Activated CD8-positive, alpha-beta memory T cell treated with anti-CD3 and anti-CD28 coated beads, Interleukin-2, amount 50 U/mL, for 24 hours (primary cell): Measurements from ENCODE around the gene VCP.

Experiments used
- DNase-seq: peaks from one replicate; pipeline ENCODE4 v3.0.0-alpha.2; 2020; ENCODE audit errors: extremely low read depth

Gene VCP

DNA sequence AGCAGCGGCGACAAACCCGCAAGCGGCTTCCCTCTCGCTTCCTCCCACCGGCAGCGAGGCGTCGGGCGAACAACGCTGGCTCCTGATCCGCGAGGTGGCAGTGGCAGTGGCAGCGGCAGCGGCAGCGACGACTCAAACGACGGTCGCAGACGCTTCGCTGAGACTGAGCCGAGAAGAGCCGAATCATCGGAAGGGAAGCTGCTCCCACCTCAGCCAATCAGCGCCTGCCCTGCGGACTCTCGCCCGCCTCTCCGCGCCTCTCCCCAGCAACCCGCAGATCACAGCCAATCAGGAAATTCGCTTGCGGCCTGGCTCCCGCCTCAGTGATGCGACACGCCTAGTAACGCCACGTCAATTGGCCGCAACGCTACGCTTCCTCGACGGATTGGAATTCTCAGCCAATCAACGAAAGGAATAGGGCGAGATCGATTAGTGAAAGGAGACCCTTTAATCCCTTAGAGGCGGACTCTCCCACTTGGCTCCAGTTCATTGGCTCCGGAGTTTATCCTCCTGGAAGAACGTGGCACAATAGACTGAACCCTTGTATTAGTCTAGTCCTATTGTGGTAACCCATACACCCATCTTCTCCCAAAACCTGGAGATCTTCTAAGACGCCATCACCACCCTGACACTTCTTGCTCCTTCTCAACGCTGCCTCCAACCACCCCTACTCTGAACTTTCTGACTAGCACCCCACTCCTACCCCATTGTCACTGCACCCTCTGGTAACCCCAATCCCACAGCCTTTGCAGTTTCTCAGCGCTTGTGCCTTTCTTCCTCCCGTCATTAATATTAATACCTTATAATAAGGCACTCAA lies at the start of gene VCP:
VCP (minus strand) TSS at position 165 of the 818 bp plus-strand sequence. CDS start 272 bp downstream, outside the sequence.
- DNase-seq: peak; percentile 97

DNA sequence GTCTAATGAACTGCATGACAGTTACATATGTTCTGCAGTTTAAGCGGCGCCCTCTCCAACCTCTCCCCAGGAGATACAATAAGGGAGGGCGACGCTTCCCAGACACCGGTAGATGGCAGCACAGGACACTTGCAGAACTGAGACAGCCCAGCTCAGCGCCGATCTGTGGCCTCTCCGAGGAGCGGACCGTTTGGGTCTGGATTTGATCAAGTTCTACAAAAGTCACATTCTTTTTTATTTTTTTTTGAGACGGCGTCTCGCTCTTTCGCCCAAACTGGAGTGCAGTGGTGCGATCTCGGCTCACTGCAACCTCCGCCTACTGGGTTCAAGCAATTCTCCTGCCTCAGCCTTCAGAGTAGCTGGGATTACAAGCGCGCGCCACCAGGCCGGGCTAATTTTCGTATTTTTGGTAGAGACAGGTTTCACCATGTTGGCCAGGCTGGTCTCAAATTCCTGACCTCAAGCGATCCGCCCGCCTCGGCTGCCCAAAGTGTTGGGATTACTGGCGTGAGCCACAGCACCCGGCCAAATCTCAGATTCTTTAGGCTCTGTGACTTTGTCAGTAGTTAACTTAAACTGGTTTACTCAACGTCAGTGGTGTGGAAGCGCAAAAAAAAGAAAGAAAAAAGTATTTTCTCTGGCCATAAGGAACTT lies 44.6 kb upstream of the VCP start:
- DNase-seq: peak; percentile 69

DNA sequence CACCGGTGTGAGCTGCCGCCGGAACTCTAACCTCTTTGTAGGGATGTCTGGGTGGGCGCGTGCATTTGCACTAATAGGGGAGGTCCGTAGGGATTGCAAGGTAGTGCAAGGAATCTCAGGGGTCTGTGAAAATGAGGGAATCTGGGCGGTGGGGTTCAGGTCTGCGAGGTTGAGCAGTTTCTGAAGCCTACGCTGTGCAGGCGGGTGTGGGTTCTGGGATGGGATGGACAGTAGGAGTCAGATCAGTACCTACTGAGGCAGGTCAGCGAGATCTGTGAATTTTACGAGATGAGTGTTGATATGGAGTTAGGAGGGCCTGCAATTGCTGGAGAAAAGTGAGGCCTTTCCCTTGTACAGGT lies 44.1 kb upstream of the VCP start:
- no peak for DNase-seq

DNA sequence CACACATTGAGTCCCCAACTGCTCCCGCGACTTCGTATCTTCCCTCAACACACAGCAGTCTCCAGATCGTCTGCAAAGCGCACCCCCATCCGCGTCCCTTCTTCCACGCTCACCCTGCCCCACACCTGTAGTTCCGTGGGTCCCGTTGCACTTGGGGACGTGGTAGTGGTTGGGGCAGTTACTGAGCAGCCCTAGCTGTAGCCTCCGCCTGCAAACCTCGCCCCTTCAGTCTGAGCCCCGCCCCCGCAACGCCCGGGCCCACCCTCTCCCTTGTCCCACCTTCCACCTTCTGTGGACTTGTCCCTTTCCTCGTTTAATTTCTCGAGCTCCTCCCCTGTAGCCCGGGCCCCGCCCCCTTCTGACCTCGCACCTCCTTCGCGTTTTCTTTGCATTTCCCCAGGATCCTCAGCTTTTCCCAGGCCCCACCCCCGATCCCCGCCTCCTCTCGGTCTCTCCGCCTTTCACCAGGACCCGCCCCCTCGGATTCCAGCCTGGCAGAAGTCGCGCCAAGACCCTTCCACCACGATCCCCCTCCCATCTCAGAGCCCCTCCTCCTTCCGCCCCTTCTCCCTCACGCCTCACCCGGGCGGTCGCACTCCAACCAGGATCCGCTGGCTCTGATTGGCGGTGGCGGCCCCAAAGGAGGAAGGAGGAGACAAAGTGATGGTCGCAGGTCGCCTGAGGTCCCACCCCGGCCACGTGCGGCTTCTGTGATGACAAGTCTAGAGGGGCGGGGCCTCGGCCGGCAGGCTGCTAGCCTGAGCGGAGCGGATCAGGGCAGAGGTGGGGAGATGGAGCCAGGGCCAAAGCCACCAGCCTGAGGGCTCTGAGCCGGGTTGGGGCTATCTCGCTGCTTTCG lies 43.5 kb upstream of the VCP start, which contains the start of gene ATOSB:
ATOSB (minus strand) TSS at position 183 of the 859 bp plus-strand sequence. CDS start 7,588 bp downstream, outside the sequence.
- DNase-seq: peak; percentile 87

DNA sequence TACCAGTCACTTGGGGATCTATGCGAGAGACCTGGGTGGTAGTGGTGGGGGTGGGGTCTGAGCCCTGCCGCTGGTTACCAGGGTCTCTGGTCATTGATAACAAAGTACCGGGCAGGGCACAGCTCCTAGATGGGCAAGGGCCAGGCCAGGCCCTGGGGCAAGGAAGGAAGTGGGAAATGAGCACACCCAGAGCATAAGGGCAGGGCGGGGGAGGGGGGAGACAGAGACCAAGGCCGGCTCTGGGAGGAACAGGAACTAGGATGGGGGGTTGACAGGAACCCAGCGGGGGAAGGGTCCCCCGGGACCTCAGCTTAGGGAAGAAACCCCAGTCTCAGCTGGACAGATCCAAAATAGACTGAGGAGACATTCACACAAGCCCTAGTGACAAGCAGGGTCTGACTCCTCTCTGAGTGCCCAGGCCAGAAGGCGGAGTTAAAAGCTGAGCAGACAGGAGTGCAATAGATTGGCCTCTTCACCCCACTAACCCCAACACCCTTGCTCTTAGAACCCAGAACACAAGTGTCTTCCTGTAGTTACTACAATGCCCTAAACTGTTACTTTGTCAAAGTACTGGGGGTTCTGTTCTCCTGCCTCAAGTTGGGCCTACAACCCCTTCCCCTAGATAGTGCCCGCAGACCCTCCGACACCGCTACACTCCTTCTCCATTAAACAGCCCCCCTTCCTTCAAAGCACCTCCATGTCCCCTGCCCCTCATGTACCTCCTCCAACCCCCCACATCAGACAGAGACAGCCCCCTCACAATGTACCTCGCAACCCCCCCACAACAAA lies 42.6 kb upstream of the VCP start:
- DNase-seq: no peak

DNA sequence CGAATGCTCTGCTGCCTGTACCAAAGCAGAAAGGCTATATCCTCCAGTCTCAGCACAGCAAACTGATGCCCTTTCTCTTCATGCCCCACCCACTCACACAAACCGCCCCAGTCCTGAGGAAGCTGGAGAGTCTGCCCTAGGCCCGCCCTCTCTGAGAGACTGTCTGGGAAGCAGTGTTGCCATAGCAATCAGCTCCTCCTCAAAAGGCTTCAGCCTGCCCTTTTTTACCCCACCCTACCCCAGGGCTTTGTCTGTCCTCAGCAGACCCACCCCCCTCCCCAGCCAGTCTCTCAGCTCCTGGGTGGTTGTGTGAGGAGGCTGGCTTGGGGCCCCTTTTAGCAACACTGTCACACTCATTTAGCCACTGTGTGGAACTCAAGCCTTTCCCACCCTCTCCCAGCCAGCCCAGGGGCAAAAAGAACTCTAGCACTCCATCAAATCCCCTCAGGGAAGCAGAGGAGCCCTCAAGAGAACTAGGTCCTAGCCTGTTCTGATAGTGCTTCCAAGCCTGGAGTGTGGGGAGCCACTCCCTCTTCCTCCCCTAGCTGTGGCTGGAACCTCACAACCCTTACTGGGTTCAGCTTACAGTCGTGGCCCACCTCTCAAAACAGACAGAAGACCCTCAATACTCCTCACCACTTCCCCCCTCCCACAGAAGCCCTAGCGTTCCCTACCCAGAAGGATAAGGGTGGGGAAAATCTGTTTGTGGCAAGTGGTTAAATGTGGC lies 41.9 kb upstream of the VCP start:
- peak; percentile 43 for DNase-seq

DNA sequence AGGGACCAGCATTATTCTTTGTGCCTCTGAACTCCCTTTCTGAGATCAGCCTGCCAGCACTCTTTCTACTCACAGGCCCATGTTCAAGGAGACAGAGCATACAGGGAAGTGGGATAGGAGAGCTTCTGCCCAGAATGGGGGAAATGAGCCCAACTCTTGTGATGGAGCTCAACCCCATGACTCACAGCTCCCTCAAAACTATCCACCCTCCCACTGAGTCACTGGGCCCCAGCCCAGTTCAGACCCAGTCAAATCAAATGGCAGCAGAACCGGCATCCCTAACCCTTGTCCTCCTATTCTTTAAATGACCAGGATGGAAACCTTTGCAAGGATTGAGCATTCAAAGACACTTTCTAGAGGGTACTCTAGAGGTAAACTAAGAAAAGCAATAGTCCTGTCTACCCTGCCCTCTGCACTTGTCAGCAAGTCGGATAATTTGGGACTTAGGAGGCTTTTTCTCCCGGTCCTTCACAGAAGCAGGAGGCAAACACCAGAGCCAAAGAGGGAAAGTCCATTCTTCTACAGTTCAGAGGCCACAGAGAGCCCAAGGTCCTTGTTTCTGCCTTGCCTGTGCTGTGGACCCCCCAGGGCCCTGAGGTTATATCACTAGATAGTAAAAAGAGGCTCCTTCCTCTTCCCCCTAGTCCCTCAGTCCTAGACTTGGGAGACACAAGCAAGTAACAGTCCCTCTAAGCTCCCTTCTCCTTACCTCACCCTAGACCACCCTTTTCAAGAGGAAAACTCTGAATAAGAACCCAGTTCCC lies 40.0 kb upstream of the VCP start:
- DNase-seq: no peak

DNA sequence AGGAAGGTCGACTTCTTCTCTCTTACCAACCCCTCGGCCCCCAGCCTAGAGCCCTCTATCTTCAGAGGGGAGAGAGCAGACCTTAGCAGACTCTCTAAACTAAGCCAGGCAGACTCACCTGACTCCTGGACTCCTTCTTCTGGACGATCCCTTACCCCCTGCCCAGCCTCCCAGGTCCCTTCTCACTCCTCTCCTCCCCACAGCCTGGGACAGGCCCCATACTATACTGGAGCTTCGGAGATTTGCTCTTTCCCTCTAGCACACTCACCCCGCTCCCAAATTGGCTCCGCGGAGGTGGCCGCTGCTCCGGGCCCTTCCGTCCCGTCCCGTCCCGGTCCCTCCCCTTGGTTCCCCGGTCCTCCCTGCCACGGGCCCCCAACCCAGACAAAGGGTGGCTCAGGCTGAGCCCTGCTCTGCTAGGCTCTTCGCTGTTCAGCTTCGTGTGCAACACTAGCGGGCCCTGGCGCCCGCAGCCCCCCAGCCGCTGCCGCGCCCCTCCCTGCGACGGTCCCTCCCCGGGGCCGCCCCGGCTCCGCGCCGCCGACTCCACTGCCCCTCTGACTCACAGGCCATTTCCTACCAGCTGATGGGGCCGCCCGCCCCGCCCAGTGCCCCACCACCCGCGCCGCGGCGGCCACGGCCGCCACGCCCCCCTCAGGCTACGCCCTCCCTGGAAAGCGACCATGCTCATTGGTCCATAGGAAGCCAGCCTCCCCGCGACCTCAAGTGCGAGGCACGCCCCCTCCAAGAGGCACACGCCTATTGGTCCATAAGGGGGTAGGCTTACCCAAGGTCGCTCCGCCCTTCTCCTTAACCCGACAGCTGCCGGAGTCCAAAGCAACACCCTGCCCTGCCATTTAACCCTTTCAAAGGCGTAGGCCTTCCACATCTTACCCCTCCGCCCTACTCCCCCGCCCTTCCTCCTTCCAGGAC lies 38.8 kb upstream of the VCP start:
- peak; percentile 92 for DNase-seq

DNA sequence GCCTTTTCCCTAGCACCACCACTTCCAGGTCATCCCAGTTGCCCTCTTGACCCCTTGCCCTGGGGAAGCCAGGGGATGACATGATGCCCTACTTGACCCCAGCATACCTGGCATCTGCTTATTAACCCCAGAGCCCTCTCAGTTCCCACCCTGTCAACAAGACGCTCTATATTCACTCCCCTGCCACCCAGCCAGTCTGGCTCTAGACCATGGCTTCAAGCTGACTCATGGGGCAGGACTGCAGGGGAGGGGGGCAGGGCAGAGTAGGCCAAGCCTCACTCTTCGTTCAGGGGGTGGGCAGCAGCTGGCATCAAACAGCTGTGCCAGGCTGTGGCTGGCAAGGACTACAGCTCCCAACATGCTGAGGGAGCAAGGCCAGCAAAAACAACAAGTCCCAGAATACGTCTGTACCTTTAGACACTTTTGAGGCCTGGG lies 37.9 kb upstream of the VCP start:
- DNase-seq: no peak

DNA sequence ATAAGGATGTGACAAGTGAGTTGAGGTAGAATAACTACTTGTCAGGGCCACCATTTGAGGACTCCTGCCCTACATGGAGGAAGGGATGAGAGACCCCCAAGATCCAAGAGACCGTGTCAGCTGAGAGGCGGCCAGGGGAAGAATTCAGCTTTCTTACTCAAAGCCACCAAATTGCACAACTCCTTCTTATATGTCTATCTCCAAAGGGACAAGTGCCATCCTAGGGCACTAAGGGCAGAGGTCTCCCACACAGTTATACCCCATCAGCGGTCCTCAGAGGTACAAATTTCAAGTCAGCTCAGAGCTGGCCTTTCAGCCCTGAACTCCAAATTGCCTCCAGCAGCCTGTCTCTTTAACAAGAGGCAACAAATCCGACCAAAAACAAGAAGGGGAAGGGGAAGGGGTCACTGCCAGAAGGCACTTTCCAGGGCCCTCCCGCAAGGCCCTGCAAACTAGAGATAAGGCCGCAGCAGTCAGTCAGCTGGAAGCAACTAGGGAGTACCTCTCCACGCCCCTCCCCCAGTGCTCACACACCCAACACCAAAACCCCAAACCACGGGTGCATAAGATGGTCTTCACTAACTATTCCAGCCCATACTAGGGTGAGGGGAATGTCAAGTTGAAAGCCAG lies 36.6 kb upstream of the VCP start:
- no peak for DNase-seq

DNA sequence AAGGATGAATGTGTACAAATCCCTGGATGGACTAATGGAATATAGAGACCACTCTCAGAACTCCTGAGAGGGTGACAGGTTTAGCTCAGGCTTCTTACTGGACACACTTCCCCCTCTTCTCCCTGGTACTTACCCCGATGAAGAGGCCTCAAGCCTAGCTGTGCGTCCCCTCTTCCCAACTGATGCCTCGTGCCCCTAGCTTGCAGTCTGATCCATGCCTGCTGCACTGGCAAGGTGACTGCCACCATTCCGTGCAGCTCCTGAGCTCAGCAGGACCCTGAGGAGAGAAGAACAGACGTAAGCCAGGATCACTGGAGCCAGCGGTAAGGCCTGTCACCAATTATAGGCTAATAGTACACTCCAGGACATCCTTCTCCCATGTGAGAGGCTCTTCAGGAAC lies 36.0 kb upstream of the VCP start:
- no peak for DNase-seq

DNA sequence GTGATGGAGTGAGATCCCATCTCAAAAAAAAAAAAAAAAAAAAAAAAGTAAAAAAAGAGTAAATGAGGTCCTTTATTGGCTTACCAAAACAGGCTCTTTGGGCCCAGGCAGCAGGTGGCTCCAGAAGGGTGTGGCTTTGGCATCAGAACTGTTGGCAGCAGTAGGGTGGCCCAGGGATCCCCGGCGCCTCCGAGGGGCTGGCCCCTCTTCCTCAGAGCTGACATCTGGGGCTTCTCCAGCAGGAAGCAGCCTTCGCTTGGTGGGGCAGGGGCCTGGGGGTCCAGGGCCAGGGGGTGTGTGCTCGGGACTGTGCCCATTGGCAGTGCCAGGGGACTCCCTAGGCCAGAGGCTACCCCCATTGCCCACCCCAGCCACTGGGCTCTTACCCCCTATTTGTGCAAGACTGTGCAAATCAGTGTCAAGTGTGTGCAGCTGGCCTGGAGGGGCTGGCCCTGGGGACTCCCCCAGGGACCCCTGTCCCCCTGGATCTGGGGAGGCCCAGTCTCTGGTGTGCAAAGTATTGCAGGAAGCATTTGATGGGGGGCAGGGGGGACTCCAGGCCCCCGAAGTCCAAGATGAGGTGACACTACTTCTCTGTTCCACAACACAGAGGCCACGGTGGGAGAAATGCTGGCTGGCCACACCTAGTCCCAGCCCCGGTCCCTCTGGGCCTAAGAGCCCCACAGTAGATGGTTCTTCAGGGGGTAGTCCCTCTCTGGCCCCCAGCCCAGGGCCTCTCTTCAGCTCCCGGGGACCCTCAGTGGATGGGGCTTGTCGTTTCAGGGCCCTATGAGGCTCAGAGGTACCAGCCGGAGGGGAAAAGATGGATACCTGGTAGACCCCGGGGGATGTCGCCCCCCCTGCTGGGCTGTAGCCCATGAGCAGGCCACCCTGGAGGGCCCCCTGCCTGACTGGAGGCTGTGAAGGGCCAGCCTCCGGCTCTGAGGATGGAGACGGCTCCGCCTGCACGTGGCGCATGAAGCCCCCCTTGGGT lies 35.2 kb upstream of the VCP start:
- DNase-seq: no peak

DNA sequence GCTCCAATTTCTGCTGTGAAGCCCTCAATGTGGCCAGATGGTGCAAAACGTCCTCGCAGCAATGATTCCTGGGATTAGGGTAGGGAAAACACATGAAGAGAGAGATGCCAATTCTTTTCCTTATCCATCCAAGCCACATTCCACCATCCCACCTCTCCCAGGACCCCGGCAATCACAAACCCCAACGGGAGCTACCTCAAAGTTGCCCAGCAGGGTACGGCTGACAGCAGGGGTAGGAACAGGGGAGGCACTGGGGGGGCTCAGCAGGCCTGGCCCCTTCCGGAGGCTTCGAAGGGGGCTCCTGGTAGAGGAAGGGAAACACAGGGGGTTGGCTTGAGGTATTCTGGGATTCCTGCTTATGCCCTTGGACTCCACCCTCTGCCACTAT lies 33.9 kb upstream of the VCP start:
- DNase-seq: no peak

DNA sequence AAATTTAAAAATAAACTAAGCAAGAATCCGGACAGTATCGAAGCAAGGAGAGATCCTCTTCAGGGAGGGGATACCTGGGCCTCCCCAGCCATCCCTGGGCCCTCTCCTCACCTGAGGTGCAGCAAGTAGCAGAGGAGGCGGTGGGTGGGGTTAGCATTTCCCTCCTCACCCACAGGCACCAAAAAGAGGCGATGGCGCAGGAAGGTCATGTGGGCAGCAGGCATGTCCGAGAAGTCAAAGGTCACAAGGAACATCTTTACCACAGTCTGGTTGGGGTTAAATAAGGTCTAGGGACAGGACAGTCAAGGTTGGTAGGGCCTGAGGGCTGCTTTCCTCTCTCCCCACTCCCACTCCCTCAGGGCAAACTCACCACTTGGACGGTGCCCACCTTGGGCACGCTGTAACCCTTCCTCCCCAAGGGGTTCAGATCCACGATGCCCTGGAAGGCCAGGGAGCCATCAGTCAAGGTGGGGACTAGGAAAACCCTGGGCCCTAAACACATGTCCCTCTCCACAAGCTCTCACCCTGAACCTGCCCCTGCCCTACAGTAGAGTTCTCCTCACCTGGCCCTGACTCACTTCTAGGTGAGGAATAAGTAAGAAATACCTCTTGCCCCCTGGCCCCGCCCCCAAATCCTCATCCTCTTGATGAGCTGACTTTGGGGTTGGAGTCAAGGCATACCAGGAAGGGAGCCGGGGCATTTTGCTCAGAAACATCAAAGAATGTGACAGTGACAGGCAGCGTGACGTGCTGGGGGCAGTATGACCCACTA lies 33.3 kb upstream of the VCP start:
- DNase-seq: no peak

DNA sequence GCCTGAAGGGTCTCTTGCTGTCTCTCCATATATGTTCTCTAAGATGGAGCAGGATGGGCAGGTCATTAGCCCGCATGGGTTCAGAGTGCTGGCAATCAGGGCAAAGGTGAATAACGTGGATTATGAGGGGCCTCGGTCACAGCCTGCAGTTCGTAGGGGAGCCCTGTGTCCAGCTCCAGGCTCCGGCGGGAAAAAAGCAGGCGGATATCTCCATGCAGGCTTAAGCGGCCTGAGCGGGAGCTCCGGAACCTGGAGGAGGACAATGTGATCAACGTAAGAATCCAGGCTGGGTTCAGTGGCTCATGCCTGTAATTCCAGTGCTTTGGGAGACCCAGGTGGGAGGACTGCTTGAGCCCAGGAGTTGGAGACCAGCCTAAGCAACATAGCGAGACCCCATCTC lies 32.7 kb upstream of the VCP start:
- DNase-seq: no peak

DNA sequence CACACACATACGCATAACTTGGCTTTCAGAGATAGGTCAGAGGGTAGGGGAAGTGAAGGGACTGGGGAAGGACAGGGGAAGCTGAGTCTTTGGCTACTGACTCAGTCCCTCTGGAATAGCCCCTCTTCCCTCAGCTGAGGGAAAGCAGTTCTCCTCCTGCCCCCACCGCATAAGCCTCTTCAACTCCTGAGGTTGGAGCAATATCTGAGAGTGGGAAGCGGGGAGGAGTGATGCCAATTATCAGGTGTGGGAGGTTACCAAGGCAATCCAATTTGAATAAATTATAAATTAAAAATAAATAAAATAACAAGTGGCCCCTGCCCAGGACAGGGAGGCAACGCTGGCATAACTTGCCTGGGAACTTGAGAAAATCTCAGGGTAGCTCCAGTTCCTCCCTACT lies 32.2 kb upstream of the VCP start:
- DNase-seq: no peak
